ENCODE results near the gene ZNF830.
"Not testable (repeated sequence)": the region's sequence is repeated elsewhere in the genome, so short reads cannot be mapped to it uniquely, and the experiment has no call there.

ZNF830 gene

GRCh38 chr17:34991606-34992005, 30.3 kb downstream of the ZNF830 start:
- no peak for DNase-seq

- no peak for DNase-seq
These were observed 31.7 kb downstream of the ZNF830 start for GRCh38 chr17:34993031-34993430.

GRCh38 chr17:34996422-34997285, 35.3 kb downstream of the ZNF830 start:
- DNase-seq: no peak

- no peak for DNase-seq
These were observed 36.1 kb downstream of the ZNF830 start for GRCh38 chr17:34997355-34997862.

DNA sequence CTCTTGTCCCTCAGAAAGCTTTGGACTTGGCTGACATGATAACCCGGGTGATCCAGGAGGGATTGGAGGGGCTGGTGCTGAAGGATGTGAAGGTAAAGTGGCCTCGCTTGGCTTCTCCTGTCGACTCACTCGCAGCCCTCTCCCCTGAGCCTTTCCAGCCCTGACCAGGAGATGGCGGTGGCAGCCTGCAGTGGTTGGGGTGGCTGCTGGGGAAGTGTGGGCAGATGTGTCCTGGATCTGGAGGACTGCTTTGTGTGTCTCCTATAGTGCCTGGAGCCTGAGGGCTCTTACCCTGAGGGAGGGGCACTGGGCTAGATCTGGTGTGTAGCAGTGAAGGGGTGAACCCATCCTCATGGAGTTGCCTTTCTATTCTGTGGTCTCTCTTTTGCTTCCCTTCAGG, 36.9 kb downstream of the ZNF830 start:
- peak; percentile 54 for DNase-seq

- no peak for DNase-seq
These were observed 38.1 kb downstream of the ZNF830 start for GRCh38 chr17:34999456-34999855.

DNA sequence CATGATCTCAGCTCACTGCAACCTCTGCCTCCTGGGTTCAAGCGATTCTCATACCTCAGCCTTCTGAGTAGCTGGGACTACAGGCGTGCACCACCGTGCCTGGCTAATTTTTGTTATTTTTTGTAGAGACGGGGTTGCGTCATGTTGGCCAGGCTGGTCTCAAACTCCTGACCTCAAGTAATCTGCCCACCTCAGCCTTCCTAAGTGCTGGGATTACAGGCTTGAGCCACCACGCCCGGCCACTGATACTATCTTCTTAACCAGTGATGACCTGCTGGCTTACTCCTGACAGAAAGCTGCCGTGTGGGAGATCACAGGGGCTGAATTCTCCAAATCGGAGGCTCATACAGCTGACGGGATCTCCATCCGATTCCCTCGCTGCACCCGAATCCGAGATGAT, 39.6 kb downstream of the ZNF830 start:
- DNase-seq: not testable (repeated sequence)

DNA sequence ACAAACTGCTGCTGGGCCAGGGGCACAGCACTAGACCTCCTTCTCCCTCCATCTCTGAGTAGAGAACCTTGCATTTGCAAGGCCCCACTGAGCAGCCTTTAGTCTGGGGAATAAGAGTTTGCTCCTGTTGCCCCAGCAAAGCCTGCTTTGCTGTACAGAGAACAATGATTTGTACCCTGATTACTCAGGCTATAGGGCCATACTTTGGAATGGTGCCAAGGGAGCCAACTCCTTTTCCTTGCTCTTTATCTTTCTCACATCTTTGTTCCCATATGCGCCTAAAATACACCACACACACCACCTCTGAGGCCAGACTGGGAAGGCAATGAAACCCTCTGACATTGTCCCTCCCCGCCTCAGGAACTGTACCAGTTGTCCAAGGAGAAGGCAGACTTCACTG, 40.2 kb downstream of the ZNF830 start:
- no peak for DNase-seq

DNA sequence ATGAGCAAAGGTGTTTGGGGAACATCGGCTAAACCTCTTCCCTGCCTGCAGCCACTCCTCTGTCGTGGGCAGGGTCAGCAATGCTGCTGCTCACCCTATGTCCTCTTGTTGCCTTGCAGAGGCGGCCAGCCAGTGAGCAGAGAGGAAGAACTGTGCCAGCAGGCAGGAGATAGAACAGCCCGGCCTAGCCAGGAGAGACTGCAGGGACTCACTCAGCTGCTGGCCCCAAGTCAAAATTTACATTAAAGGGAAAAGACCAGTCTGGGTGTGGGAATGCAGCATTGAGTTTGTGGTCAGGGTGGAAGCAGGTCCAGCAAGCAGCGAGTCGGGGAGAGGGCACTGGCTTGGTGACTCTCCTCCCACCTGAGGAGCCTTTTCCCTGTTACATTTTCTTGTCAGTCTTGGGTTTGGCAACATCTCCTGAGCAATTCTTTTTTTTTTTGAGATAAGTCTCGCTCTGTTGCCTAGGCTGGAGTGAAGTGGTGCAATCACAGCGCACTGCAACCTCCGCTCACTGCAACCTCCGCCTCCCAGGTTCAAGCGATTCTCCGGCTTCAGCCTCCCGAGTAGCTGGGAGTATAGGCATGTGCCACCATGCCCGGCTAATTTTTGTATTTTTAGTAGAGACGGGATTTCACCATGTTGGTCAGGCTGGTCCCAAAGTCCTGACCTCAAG, 41.7 kb downstream of the ZNF830 start:
- no peak for DNase-seq

GRCh38 chr17:35003778-35004177, 42.4 kb downstream of the ZNF830 start:
- DNase-seq: no peak

DNA sequence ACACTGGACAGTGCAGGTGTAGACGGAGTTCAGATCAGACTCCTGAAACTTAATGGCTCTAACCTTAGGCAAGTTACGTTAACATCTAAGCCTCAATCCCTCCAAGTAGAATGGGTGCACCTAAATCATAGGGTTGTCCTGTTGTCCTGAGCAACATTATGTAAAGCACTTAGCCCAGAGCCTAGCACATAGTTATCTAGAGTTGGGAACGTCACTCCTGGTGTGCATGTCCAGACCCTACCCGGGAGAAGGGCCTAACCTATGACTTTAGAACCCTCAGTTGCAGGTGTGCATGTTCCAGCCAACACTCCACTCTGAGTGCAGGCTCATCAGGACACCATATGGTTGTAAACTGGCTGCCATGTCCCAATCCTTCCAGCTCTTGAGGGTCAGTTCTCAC, 45.0 kb downstream of the ZNF830 start:
- DNase-seq: no peak

GRCh38 chr17:35006961-35007360, 45.6 kb downstream of the ZNF830 start:
- DNase-seq: no peak

- no peak for DNase-seq
These were observed 48.8 kb downstream of the ZNF830 start for GRCh38 chr17:35010093-35010492.

DNA sequence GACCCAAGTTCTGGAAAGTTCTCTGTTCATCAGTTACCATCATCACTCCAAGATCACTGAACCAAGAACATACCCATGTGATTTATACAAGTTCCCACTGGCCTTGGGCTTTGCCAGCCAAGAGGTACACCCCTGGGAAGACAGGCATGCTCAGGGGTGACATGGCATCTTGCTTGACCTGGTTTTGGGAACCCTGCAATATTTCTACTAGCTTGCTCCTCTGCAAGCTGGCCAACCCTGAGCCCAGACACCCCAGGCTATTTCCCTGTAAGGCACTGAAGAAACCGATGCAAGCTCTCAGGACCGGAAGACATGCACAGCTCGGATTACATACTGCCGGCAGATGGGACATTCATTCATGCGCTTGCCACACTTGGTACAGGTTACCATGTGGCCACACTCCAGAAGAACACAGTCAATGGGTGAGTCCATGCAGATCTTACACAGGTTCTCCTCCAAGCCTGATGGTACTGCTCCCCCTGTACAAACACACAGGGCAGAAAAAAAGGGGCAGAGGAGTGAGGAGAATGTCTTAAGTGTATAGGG, 50.4 kb downstream of the ZNF830 start:
- peak; percentile 42 for DNase-seq
